Mesenchymal stem cell (in vitro differentiated cells and primary cell): ENCODE results near the gene DIPK1B.

ENCODE experiments used
- DNase-seq: peaks from one replicate; pipeline ENCODE4 v3.0.0-alpha.2; 2013
- H2AFZ ChIP-seq: one replicate; pipeline ENCODE4 v1.6.1; 2013; ENCODE audit warnings: low read depth, mild to moderate bottlenecking, control low read depth, inconsistent platforms, low read length, moderate library complexity
- H2AK5ac ChIP-seq: 2 replicates; pipeline ENCODE4 v1.6.1; 2013; ENCODE audit warnings: low read length, moderate library complexity, mild to moderate bottlenecking, inconsistent platforms; ENCODE audit not compliant: severe bottlenecking
- H2BK120ac ChIP-seq: one replicate; pipeline ENCODE4 v1.6.1; 2013; ENCODE audit warnings: low read depth, mild to moderate bottlenecking, inconsistent platforms, low read length, moderate library complexity
- H2BK12ac ChIP-seq, 2 experiments: one replicate each; pipeline ENCODE4 v1.6.1; 2013; ENCODE audit warnings: inconsistent platforms in 2 of 2, low read length in 2 of 2, mild to moderate bottlenecking in 2 of 2, moderate library complexity in 2 of 2, control low read depth in 1 of 2
- H2BK15ac ChIP-seq: one replicate; pipeline ENCODE4 v1.6.1; 2013; ENCODE audit warnings: mild to moderate bottlenecking, low read depth, inconsistent platforms; ENCODE audit not compliant: poor library complexity, severe bottlenecking
- H2BK5ac ChIP-seq: 2 replicates; pipeline ENCODE4 v1.6.1; 2013; ENCODE audit warnings: low read depth, mild to moderate bottlenecking, low read length, control low read depth, inconsistent platforms; ENCODE audit not compliant: poor library complexity, severe bottlenecking
- H3K14ac ChIP-seq, 2 experiments: one replicate each; pipeline ENCODE4 v1.6.1; 2013; ENCODE audit warnings: inconsistent platforms in 2 of 2, low read length in 2 of 2, control low read depth in 1 of 2, mild to moderate bottlenecking in 1 of 2, moderate library complexity in 1 of 2
- H3K18ac ChIP-seq, 2 experiments: one replicate each; pipeline ENCODE4 v1.6.1; 2013; ENCODE audit warnings: inconsistent platforms in 2 of 2, low read length in 2 of 2, control low read depth in 1 of 2, low read depth in 1 of 2, mild to moderate bottlenecking in 1 of 2
- H3K23ac ChIP-seq, 2 experiments: one replicate each; pipeline ENCODE4 v1.6.1; 2013; ENCODE audit warnings: inconsistent platforms in 2 of 2, low read length in 2 of 2, mild to moderate bottlenecking in 2 of 2, moderate library complexity in 2 of 2, control low read depth in 1 of 2
- H3K27ac ChIP-seq: 2 replicates; pipeline ENCODE4 v1.5.1; 2013; ENCODE audit warnings: mild to moderate bottlenecking, moderate library complexity, low read length, control low read depth, inconsistent platforms; ENCODE audit not compliant: poor library complexity, severe bottlenecking
- H3K27me3 ChIP-seq, 2 experiments: 2 replicates each; pipeline versions ENCODE4 v1.6.1 to v1.7.0; 2013; ENCODE audit warnings: low read length in 2 of 2, mild to moderate bottlenecking in 2 of 2, moderate library complexity in 2 of 2, control low read depth in 1 of 2, inconsistent platforms in 1 of 2; ENCODE audit not compliant: control insufficient read depth in 1 of 2, insufficient read depth in 1 of 2
- H3K36me3 ChIP-seq, 2 experiments: 2 replicates each; pipeline versions ENCODE4 v1.6.1 to v1.7.0; 2013; ENCODE audit warnings: low read length in 2 of 2, control low read depth in 1 of 2, inconsistent platforms in 1 of 2, low read depth in 1 of 2, mild to moderate bottlenecking in 1 of 2; ENCODE audit not compliant: insufficient read depth in 2 of 2, control insufficient read depth in 1 of 2
- H3K4ac ChIP-seq, 2 experiments: one replicate each; pipeline ENCODE4 v1.6.1; 2013; ENCODE audit warnings: inconsistent platforms in 2 of 2, low read length in 2 of 2, mild to moderate bottlenecking in 2 of 2, moderate library complexity in 2 of 2, control low read depth in 1 of 2, low read depth in 1 of 2
- H3K4me1 ChIP-seq: 2 replicates; pipeline ENCODE4 v1.6.1; 2013; ENCODE audit warnings: low read depth, low read length, control low read depth; ENCODE audit not compliant: control insufficient read depth, insufficient read depth
- H3K4me2 ChIP-seq: 2 replicates; pipeline ENCODE4 v1.6.1; 2013; ENCODE audit warnings: low read length, mild to moderate bottlenecking, inconsistent platforms; ENCODE audit not compliant: poor library complexity, severe bottlenecking
- H3K4me3 ChIP-seq, 2 experiments: 2 replicates each; pipeline versions ENCODE4 v1.5.1 to v1.7.0; 2013; ENCODE audit warnings: low read length in 2 of 2, mild to moderate bottlenecking in 2 of 2, control low read depth in 1 of 2, low read depth in 1 of 2; ENCODE audit not compliant: insufficient read depth in 1 of 2
- H3K79me1 ChIP-seq: replicated peaks from 2 replicates; pipeline ENCODE4 v1.6.1; 2013; ENCODE audit warnings: mild to moderate bottlenecking, control low read depth, low read length, inconsistent platforms; ENCODE audit not compliant: poor library complexity, severe bottlenecking
- H3K9ac ChIP-seq: 2 replicates; pipeline ENCODE4 v1.7.0; 2013; ENCODE audit warnings: mild to moderate bottlenecking, low read length, moderate library complexity
- H3K9me3 ChIP-seq: 2 replicates; pipeline ENCODE4 v1.7.0; 2013; ENCODE audit warnings: mild to moderate bottlenecking, low read length; ENCODE audit not compliant: control insufficient read depth
- H4K8ac ChIP-seq: one replicate; pipeline ENCODE4 v1.6.1; 2013; ENCODE audit warnings: inconsistent platforms, mild to moderate bottlenecking, low read length, moderate library complexity
- H4K91ac ChIP-seq: one replicate; pipeline ENCODE4 v1.6.1; 2013; ENCODE audit warnings: mild to moderate bottlenecking, low read length, inconsistent platforms
- WGBS: methylation state at CpG from one replicate; pipeline ENCODE4 v1.1.7; 2013; ENCODE audit warnings: mixed read lengths; 5-methylcytosine and 5-hydroxymethylcytosine counted together

DIPK1B gene

GRCh38 chr9:136691316-136692184 lies 20.8 kb upstream of the DIPK1B start:
- peaks cover 0 to 41% of the 10 kb centered on the region in 2 experiments for H3K27me3 ChIP-seq
- no peak overlapping the region for H4K91ac ChIP-seq
- no peak overlapping the region for H2BK15ac ChIP-seq
- no peak for DNase-seq
- H3K9me3 ChIP-seq, result no peaks in the 10 kb centered on the region
- no peak overlapping the region for H3K9ac ChIP-seq
- no peak overlapping the region for H2AFZ ChIP-seq
- 90% methylated on average over 29 of the region's 29 CpGs for WGBS
- no peaks in the 10 kb centered on the region for H3K36me3 ChIP-seq
- no peak overlapping the region for H3K4me3 ChIP-seq
- H2BK12ac ChIP-seq, result no peak overlapping the region
- peaks cover under 1% of the 10 kb centered on the region for H3K79me1 ChIP-seq
- no peak overlapping the region for H3K23ac ChIP-seq
- no peak overlapping the region for H3K4ac ChIP-seq
- H2BK120ac ChIP-seq, result no peak overlapping the region
- no peak overlapping the region for H4K8ac ChIP-seq
- no peak overlapping the region for H2AK5ac ChIP-seq
- peaks cover 38% of the 10 kb centered on the region for H3K4me1 ChIP-seq
- no peak overlapping the region for H2BK5ac ChIP-seq
- H3K18ac ChIP-seq, result no peak overlapping the region
- no peak overlapping the region for H3K4me2 ChIP-seq
- no peak overlapping the region for H3K14ac ChIP-seq
- H3K27ac ChIP-seq, result no peak overlapping the region

- H2BK12ac ChIP-seq, result no peak overlapping the region
- no peaks in the 10 kb centered on the region for H3K36me3 ChIP-seq
- H4K91ac ChIP-seq, result no peak overlapping the region
- H3K23ac ChIP-seq, result no peak overlapping the region
- no peak overlapping the region for H2BK5ac ChIP-seq
- H3K79me1 ChIP-seq, result no peaks in the 10 kb centered on the region
- H3K9me3 ChIP-seq, result no peaks in the 10 kb centered on the region
- H3K27ac ChIP-seq, result no peak overlapping the region
- peaks cover 1 to 44% of the 10 kb centered on the region in 2 experiments for H3K27me3 ChIP-seq
- H2AFZ ChIP-seq, result no peak overlapping the region
- no peak overlapping the region for H3K9ac ChIP-seq
- no peak overlapping the region for H3K4me3 ChIP-seq
- H2AK5ac ChIP-seq, result no peak overlapping the region
- WGBS, result 92% methylated on average over 46 of the region's 46 CpGs
- no peak overlapping the region for H3K14ac ChIP-seq
- H3K4me2 ChIP-seq, result no peak overlapping the region
- no peak overlapping the region for H3K18ac ChIP-seq
- DNase-seq, result no peak
- H2BK120ac ChIP-seq, result no peak overlapping the region
- peaks cover 41% of the 10 kb centered on the region for H3K4me1 ChIP-seq
- H4K8ac ChIP-seq, result no peak overlapping the region
- no peak overlapping the region for H3K4ac ChIP-seq
- no peak overlapping the region for H2BK15ac ChIP-seq
These were observed 19.9 kb upstream of the DIPK1B start for GRCh38 chr9:136692185-136693134.

- Histone ChIP-seq H3K27ac (no peak overlapping the region), H3K27me3 (peaks cover 6 to 50% of the 10 kb centered on the region in 2 experiments), H2BK12ac (no peak overlapping the region), H4K91ac (no peak overlapping the region), H3K4me3 (no peak overlapping the region), H3K9ac (no peak overlapping the region), H3K23ac (no peak overlapping the region), H2BK120ac (no peak overlapping the region), H3K4me1 (peaks cover 40% of the 10 kb centered on the region), H3K18ac (no peak overlapping the region), H3K36me3 (no peaks in the 10 kb centered on the region), H2BK15ac (no peak overlapping the region), H3K4me2 (no peak overlapping the region), H4K8ac (no peak overlapping the region), H2AK5ac (no peak overlapping the region), H2AFZ (no peak overlapping the region), H3K79me1 (no peaks in the 10 kb centered on the region), H3K14ac (no peak overlapping the region), H2BK5ac (no peak overlapping the region), H3K9me3 (no peaks in the 10 kb centered on the region), H3K4ac (no peak overlapping the region)
- no peak for DNase-seq
- WGBS, result 72% methylated on average over 10 of the region's 14 CpGs
These were observed 19.3 kb upstream of the DIPK1B start for GRCh38 chr9:136693135-136693489.
